OCI-LY7 (cell line): ENCODE results near the gene PSMD5.

Source experiments
- EZH2phosphoT487 ChIP-seq: fragments of 200-600 bp; sonication (generic); IDR thresholded peaks from 2 replicates; pipeline ENCODE4 v1.6.1; 2018; ENCODE audit warnings: low read depth, borderline replicate concordance, mild to moderate bottlenecking, mixed run types, antibody characterized with exemption, low read length, moderate library complexity, mixed read lengths
- TF ChIP-seq, protein P1 (sequence below): fragments of 200-600 bp; sonication (generic); conservative IDR thresholded peaks from 2 replicates; pipeline ENCODE4 v1.5.1; 2014; ENCODE audit warnings: mild to moderate bottlenecking, antibody characterized with exemption, low read length, moderate library complexity, mixed read lengths

- TF ChIP-seq, protein P1, sequence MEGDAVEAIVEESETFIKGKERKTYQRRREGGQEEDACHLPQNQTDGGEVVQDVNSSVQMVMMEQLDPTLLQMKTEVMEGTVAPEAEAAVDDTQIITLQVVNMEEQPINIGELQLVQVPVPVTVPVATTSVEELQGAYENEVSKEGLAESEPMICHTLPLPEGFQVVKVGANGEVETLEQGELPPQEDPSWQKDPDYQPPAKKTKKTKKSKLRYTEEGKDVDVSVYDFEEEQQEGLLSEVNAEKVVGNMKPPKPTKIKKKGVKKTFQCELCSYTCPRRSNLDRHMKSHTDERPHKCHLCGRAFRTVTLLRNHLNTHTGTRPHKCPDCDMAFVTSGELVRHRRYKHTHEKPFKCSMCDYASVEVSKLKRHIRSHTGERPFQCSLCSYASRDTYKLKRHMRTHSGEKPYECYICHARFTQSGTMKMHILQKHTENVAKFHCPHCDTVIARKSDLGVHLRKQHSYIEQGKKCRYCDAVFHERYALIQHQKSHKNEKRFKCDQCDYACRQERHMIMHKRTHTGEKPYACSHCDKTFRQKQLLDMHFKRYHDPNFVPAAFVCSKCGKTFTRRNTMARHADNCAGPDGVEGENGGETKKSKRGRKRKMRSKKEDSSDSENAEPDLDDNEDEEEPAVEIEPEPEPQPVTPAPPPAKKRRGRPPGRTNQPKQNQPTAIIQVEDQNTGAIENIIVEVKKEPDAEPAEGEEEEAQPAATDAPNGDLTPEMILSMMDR = peak; percentile 29; the same call in 1 of the 2 replicates
- TF ChIP-seq EZH2phosphoT487 = no peak
Observed at GRCh38 chr9:120869360-120869687, 26.6 kb upstream of the PSMD5 start.
